GM12878 (cell line): Measurements from ENCODE around the gene OR6N1. TPM values are rescaled to one million over a fixed set of nuclear protein-coding genes. Genes with fewer than 3 reads are reported as not detected.
A peak's percentile ranks its signal among the peaks of the same experiment; 100 is the strongest.

Experiments
- CHD4 ChIP-seq: fragments of 200-600 bp; sonication (generic); IDR thresholded peaks from 2 replicates; pipeline ENCODE4 v1.6.1; 2016; ENCODE audit warnings: mild to moderate bottlenecking
- EED ChIP-seq: sonication (generic); IDR thresholded peaks from 2 replicates; pipeline ENCODE4 v1.6.1; 2016; ENCODE audit warnings: antibody characterized with exemption, low read depth
- ESRRA ChIP-seq: IDR thresholded peaks from 2 replicates; pipeline ENCODE4 v1.6.1; 2012; ENCODE audit warnings: mild to moderate bottlenecking, low read length, improper control_type of control experiment
- FOXM1 ChIP-seq: IDR thresholded peaks from 2 replicates; pipeline ENCODE4 v1.6.1; 2012; ENCODE audit warnings: low read depth, mild to moderate bottlenecking, inconsistent platforms, low read length, moderate library complexity
- GATAD2B ChIP-seq: fragments of 450-650 bp; conservative IDR thresholded peaks from 2 replicates; pipeline ENCODE4 v1.6.1; 2017; ENCODE audit warnings: low read depth, mild to moderate bottlenecking, moderate library complexity
- RAD51 ChIP-seq: fragments of 450-650 bp; IDR thresholded peaks from 2 replicates; pipeline ENCODE4 v1.6.1; 2016; ENCODE audit warnings: moderate library complexity, mild to moderate bottlenecking, inconsistent platforms
- polyA plus RNA-seq, 11 experiments: library from polyadenylated mRNA; depleted of rRNA in 4 of 11; unstranded in 6 of 11; stranded (reverse) in 5 of 11; fragments of >200 nt; fragmentation: Nextera tagmentation in 4 of 11; fragmentation: Illumina TruSeq in 1 of 11; extraction: Ambion mirVana in 4 of 11; extraction: Trizol in 1 of 11; gene quantifications; 1 replicate in 1 of 11; 2 replicates in 10 of 11; pipeline versions ENCODE4 v1.2.1 to v1.2.3, GENCODE V29; 2011 to 2016; ENCODE audit warnings: inconsistent platforms in 2 of 11, missing spikeins in 2 of 11, low read depth in 1 of 11
- total RNA-seq, 4 experiments: library from RNA; depleted of rRNA in 3 of 4; stranded (reverse); fragments of >200 nt in 3 of 4; fragmentation: Illumina TruSeq in 1 of 4; extraction: Trizol in 1 of 4; gene quantifications; 2 replicates each; pipeline versions ENCODE4 v1.2.1 to v1.2.3, GENCODE V29; 2013 to 2021
- TF ChIP-seq, protein P1 (sequence below): fragments of 150-350 bp; IDR thresholded peaks from 2 replicates; pipeline ENCODE4 v1.6.1; 2016; ENCODE audit warnings: low read depth, low read length
- TF ChIP-seq, protein P2 (sequence below): IDR thresholded peaks from 2 replicates; pipeline ENCODE4 v1.6.1; 2011; ENCODE audit warnings: borderline replicate concordance, low read depth, mild to moderate bottlenecking, moderate library complexity, mixed read lengths, low read length; ENCODE audit not compliant: insufficient read depth; ENCODE audit errors: extremely low read length
- TF ChIP-seq, protein P3 (sequence below): IDR thresholded peaks from 2 replicates; pipeline ENCODE4 v1.6.1; 2012; ENCODE audit warnings: low read depth, low read length, improper control_type of control experiment

OR6N1 gene
- total and polyA plus RNA-seq, 10 of the 15 experiments (the other 5 are each of a cell fraction or from before 2014, with no cell fraction given), result not detected

DNA sequence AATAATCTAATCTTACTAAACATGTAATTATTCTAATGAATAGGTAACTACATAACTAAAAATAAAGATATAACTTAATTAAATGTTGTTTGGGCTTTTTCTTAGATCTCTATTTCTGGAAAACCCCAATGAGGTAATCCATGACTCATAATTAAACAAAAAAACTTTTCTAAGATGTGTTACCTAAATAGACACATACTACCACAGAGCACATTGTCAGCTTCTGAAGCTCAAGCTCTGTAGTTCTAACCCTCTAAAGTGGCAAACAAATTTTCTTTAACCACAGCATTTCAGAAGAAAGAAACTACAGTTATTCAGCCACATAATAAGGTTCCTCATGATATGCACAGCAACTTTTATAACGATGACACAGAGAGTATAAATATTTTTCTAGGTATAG, 55.7 kb downstream of the OR6N1 start (continued):
- TF ChIP-seq, protein P1, sequence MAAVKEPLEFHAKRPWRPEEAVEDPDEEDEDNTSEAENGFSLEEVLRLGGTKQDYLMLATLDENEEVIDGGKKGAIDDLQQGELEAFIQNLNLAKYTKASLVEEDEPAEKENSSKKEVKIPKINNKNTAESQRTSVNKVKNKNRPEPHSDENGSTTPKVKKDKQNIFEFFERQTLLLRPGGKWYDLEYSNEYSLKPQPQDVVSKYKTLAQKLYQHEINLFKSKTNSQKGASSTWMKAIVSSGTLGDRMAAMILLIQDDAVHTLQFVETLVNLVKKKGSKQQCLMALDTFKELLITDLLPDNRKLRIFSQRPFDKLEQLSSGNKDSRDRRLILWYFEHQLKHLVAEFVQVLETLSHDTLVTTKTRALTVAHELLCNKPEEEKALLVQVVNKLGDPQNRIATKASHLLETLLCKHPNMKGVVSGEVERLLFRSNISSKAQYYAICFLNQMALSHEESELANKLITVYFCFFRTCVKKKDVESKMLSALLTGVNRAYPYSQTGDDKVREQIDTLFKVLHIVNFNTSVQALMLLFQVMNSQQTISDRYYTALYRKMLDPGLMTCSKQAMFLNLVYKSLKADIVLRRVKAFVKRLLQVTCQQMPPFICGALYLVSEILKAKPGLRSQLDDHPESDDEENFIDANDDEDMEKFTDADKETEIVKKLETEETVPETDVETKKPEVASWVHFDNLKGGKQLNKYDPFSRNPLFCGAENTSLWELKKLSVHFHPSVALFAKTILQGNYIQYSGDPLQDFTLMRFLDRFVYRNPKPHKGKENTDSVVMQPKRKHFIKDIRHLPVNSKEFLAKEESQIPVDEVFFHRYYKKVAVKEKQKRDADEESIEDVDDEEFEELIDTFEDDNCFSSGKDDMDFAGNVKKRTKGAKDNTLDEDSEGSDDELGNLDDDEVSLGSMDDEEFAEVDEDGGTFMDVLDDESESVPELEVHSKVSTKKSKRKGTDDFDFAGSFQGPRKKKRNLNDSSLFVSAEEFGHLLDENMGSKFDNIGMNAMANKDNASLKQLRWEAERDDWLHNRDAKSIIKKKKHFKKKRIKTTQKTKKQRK, result no peak
- TF ChIP-seq CHD4 (no peak), FOXM1 (peak; percentile 58; the same call in 1 of the 2 replicates), ESRRA (no peak), RAD51 (no peak), EED (no peak), GATAD2B (no peak)
- TF ChIP-seq, protein P2, sequence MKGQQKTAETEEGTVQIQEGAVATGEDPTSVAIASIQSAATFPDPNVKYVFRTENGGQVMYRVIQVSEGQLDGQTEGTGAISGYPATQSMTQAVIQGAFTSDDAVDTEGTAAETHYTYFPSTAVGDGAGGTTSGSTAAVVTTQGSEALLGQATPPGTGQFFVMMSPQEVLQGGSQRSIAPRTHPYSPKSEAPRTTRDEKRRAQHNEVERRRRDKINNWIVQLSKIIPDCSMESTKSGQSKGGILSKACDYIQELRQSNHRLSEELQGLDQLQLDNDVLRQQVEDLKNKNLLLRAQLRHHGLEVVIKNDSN, result no peak
- TF ChIP-seq, protein P3, sequence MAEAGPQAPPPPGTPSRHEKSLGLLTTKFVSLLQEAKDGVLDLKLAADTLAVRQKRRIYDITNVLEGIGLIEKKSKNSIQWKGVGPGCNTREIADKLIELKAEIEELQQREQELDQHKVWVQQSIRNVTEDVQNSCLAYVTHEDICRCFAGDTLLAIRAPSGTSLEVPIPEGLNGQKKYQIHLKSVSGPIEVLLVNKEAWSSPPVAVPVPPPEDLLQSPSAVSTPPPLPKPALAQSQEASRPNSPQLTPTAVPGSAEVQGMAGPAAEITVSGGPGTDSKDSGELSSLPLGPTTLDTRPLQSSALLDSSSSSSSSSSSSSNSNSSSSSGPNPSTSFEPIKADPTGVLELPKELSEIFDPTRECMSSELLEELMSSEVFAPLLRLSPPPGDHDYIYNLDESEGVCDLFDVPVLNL, result no peak
